Motor neuron (in vitro differentiated cells): ENCODE data around the gene SUV39H1. TPM values are rescaled to one million over a fixed set of nuclear protein-coding genes. Genes with fewer than 3 reads are reported as not detected.
A peak's percentile ranks its signal among the peaks of the same experiment; 100 is the strongest.

Experiments used
- ATAC-seq, 8 experiments: fragments of 200-7000 bp; cut with Tn5 transposase; replicated peaks in 6 of 8; 2 replicates each; pipeline ENCODE4 v1.8.0; 2021; ENCODE audit warnings: mild to moderate bottlenecking in 8 of 8, moderate library complexity in 8 of 8
- H3K27ac ChIP-seq, 2 donors: fragments of 250-450 bp; sonication (Bioruptor Pico); 2 replicates each; pipeline ENCODE4 v1.9.0; 2021; ENCODE audit warnings: antibody characterized with exemption in 2 of 2, mild to moderate bottlenecking in 2 of 2, moderate library complexity in 1 of 2
- H3K4me1 ChIP-seq, 2 donors: fragments of 250-450 bp; sonication (Bioruptor Pico); replicated peaks in 1 of 2; 2 replicates each; pipeline ENCODE4 v1.6.1; 2021; ENCODE audit warnings: antibody characterized with exemption in 2 of 2, mild to moderate bottlenecking in 2 of 2, moderate library complexity in 1 of 2
- H3K4me3 ChIP-seq, 5 donors: fragments of 250-450 bp; sonication (Bioruptor Pico); 2 replicates each; pipeline ENCODE4 v1.9.0; 2021; ENCODE audit warnings: antibody characterized with exemption in 5 of 5, mild to moderate bottlenecking in 5 of 5, moderate library complexity in 4 of 5
- WGBS, 10 experiments: fragments of 450-650 bp; shearing (Covaris generic); methylation state at CpG; one replicate each; pipeline ENCODE4 v1.0.0; 2022; 5-methylcytosine and 5-hydroxymethylcytosine counted together
- in situ Hi-C, 9 experiments: fragments of 400-800 bp; cut with MboI; loops; one replicate each; pipeline ENCODE4 v1.15.0; 2021; ENCODE audit warnings: low sequenced_read_pairs in 9 of 9, low pct_unique_long_range_greater_than_20kb in 2 of 9; ENCODE audit not compliant: unreplicated experiment in 9 of 9
- total RNA-seq, 8 experiments: library from RNA; unstranded; fragments of 300-600 nt; gene quantifications; 2 replicates each; pipeline versions ENCODE4 v1.2.3 to v1.2.4, GENCODE V29; 2022

The SUV39H1 gene
- total RNA-seq, 8 experiments from 2014 or later, result 1.8 to 9.8 (median 3.0) TPM

DNA sequence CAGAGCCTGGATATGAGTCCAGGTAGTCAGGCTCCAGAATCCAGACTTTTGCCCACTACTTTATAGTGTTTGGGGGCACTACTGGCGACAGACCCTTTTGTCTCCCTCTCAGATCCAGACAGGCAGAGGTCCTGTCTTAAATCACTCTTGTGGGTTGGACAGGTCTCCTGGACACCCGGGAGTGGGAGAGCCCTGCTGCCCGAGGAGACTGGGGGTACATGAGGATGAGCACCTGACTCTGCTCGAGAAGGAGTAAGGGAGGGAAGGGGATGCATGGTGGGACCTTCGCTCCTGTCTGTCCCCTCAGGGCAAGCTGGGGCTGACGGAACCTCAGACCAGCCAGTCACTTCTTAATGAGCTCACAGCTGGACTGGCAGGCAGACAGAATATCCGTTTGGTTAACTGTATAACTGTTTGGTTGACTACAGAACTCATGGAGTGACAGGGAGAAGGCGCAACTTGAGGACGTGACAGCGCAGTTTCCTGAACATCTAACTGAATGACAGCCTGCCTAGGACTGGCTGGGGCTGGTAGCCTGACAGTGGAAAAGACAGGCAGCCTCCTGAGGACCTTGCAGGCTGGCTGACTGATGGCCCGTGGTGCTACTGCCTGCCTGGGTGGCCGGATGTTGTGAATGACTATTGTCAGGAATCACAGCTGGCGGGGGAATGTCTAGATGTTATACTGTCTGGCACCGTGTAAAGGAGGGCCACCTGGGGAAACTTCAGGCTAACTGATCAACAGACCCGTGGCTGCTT lies 1.6 kb upstream of the SUV39H1 start:
- H3K27ac ChIP-seq, result peak overlapping the region; percentile 73 to 85
- peak overlapping the region; percentile 52 to 82 (median 53) for H3K4me3 ChIP-seq
- peaks cover 9 to 13% of the 10 kb centered on the region in 2 donors for H3K4me1 ChIP-seq
- 30% methylated on average over 2 to 8 of the region's 15 CpGs; no CpG with 5 or more reads in 8 of the 10 experiments for WGBS, 10 experiments
- in situ Hi-C loops, result no loop called here
- peak in 2 of 8 experiments; percentile 6 to 15 for ATAC-seq

DNA sequence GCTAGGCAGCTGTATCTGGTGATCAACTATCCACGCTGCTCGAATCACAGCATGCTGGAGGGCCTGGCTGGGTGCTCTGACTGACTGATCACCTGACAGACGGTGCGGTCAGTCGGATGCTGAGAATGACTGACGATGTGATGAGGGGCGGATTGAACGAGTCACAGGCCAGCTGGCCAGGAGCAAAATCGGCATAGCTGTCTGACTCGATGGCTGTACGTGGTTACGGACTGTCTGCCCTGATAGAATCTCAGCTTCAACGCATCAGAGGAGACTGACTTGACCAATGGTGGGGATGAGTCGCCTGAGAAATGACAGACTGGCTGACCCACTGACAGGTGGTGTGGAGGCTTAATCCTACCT lies 1.0 kb upstream of the SUV39H1 start:
- in situ Hi-C loops, result no loop called here
- peak overlapping the region; percentile 52 to 82 (median 53) for H3K4me3 ChIP-seq
- no CpG with 5 or more reads among the region's 14 CpGs for WGBS, 10 experiments
- H3K4me1 ChIP-seq, result peaks cover 9 to 13% of the 10 kb centered on the region in 2 donors
- ATAC-seq, result peak in 5 of 8 experiments; percentile 14 to 51 (median 34)
- peak overlapping the region; percentile 73 to 85 for H3K27ac ChIP-seq

DNA sequence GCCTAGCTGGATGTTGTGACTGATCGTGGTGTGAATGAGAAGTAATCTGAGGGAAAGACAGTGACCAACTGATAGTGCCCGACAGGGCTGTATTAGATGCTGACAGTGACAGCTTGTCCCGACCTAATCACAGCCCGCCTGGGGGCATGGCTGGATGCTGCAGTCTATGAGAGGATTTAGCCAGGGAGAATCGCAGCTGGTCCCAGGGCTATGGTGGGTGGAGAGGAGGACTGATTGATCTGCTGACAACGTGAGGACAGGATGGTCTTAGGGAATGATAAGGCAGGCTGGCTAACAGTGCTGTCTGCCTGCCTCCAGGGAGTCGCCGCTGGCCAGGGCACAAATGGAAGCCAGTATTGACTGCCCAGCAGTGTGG lies 621 bp upstream of the SUV39H1 start:
- in situ Hi-C loops, result no loop called here
- Histone ChIP-seq H3K4me1 (peaks cover 9 to 13% of the 10 kb centered on the region in 2 donors), H3K27ac (peak overlapping the region; percentile 73 to 85), H3K4me3 (peak overlapping the region; percentile 52 to 82 (median 53))
- peak; percentile 10 to 51 (median 38) for ATAC-seq
- WGBS, 10 experiments, result 33 to 40% methylated on average over 1 to 2 of the region's 8 CpGs; no CpG with 5 or more reads in 8 of the 10 experiments

DNA sequence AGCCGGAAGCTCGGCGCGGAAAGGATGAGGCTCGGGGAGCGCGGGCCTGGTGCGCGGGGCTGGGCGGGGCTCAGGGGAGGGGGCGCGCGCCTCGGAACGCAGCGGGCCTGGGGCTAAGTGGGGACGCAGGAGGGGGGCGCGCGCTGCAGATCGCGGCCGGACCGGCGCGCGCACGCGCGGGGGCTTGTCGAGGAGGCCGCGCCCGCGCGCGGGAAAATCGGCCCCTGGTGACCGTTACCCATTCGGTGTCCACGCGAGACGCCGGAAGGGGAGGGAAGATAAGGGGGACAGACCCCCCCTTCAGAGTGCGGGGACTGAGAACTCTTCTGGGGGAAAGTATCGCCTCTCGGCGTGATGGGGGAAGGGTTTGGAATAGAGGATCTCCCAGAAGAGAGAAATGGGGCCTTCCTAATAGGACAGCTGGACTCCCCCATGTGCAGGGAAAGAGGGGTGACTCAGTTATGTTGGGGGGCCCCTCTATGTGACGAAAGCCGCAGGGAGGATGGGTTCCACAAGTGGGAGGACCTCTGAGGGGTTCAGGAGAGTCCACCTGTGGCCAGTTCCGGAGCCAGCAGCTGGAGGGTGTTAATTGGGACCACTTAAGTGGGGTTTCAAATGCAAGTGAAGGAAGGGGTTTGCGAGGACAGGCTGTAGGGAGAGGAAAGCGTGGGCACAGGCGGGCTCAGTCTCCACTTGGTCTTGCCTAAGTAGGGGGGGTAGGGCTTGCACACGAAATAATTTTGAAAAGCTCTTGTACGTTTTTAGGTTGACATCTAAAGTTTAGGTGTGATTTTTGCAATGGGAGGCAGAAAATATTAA lies 584 bp downstream of the SUV39H1 start:
- H3K4me3 ChIP-seq, result peak overlapping the region; percentile 52 to 82 (median 53)
- 0 to 30% (median 0%) methylated on average over 1 to 13 of the region's 56 CpGs; no CpG with 5 or more reads in 4 of the 10 experiments for WGBS, 10 experiments
- in situ Hi-C loops, result no loop called here
- peak in 7 of 8 experiments; percentile 3 to 30 (median 23) for ATAC-seq
- H3K27ac ChIP-seq, result peak overlapping the region; percentile 50 to 88
- H3K4me1 ChIP-seq, result peaks cover 9 to 13% of the 10 kb centered on the region in 2 donors

DNA sequence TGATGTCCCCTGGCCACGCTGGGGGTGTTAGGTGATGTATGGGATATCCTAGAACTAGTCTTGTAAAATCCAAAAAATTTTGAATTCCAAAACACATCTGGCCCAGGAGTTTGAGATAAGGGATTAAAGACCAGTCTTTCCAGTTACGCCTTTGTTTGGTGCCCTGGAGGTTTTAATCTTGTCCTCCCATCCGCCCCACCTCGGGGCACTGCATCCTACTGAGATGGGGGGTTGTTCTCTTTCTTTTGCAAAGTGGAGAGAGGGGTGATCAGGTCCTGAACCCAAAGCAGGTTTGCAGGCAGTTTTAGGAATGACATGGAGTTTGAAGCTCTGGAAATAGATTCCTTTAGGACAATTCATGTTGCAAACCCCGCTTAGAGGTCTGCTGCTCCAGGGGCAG lies 1.8 kb downstream of the SUV39H1 start:
- no peak for ATAC-seq
- no peak overlapping the region for H3K27ac ChIP-seq
- in situ Hi-C loops, result no loop called here
- no peak overlapping the region for H3K4me3 ChIP-seq
- peaks cover 9 to 13% of the 10 kb centered on the region in 2 donors for H3K4me1 ChIP-seq
- WGBS, 10 experiments, result 45 to 83% (median 78%) methylated on average over 1 to 5 of the region's 5 CpGs; no CpG with 5 or more reads in 6 of the 10 experiments

DNA sequence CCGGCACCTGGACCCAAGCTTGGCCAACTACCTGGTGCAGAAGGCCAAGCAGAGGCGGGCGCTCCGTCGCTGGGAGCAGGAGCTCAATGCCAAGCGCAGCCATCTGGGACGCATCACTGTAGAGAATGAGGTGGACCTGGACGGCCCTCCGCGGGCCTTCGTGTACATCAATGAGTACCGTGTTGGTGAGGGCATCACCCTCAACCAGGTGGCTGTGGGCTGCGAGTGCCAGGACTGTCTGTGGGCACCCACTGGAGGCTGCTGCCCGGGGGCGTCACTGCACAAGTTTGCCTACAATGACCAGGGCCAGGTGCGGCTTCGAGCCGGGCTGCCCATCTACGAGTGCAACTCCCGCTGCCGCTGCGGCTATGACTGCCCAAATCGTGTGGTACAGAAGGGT lies 3.7 kb downstream of the SUV39H1 start:
- in situ Hi-C loops, result no loop called here
- H3K27ac ChIP-seq, result no peak overlapping the region
- no peaks in the 10 kb centered on the region for H3K4me1 ChIP-seq
- 40 to 100% methylated on average over 1 to 3 of the region's 23 CpGs; no CpG with 5 or more reads in 8 of the 10 experiments for WGBS, 10 experiments
- no peak for ATAC-seq
- H3K4me3 ChIP-seq, result no peak overlapping the region

DNA sequence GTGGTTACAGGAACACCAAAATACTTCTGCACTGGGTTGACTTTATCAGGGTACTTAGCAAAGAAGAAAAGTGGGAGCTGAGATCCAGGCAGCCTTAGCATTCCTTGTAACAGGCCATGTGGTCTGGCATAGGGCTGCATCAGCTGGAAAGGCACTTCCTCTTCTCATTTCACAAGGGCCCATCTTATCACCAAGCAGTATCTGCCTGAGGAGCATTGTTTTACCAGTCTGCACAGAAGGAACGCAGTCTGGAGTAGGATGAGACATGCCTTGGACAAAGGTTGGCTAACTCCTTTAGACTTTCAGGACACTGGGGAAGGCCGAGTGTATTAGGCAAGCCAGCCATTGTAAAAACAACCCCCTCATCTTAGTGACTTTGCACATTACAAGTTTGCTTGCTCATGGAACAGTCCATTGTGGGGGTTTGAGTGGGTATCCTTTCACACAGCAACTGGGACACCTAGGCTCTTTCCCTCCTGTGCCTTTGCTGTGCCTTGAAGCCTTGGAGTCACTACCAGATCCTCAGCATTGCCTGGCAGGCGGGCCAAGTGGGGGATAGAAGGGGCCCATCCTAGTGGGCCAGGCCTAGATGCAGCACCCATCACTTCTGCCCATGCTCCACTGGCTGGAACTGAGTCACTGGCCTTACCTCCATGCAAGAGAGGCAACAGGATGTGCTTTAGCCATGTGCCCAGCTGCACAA lies 4.6 kb downstream of the SUV39H1 start:
- no peaks in the 10 kb centered on the region for H3K4me1 ChIP-seq
- H3K27ac ChIP-seq, result no peak overlapping the region
- no peak for ATAC-seq
- in situ Hi-C loops, result no loop called here
- H3K4me3 ChIP-seq, result no peak overlapping the region
- 43 to 100% methylated on average over 1 of the region's 3 CpGs; no CpG with 5 or more reads in 8 of the 10 experiments for WGBS, 10 experiments

DNA sequence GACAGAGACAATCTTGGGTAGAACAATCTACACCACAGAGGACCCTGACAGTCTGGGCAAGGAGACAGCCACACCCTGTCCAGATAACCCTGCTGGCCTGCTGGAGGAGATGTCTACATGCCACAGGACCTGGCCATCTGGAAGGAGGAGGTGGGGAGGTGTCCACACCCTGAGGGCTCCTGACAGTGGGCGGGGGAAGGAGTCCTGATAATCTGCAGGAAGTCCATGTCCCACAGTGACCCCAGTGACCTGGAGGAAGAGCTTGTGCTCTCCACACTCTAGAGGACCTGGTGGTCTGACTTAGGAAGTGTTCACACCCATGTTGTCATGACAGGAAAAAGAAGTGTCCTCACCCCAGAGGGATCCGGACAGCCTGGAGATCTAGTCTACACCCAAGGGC lies 5.5 kb downstream of the SUV39H1 start:
- peak in 2 of 8 experiments; percentile 54 to 80 for ATAC-seq
- Histone ChIP-seq H3K27ac (no peak overlapping the region), H3K4me3 (no peak overlapping the region), H3K4me1 (no peaks in the 10 kb centered on the region)
- in situ Hi-C loops, result no loop called here
- WGBS, 10 experiments, result 33 to 100% methylated on average over 1 of the region's 2 CpGs; no CpG with 5 or more reads in 8 of the 10 experiments

DNA sequence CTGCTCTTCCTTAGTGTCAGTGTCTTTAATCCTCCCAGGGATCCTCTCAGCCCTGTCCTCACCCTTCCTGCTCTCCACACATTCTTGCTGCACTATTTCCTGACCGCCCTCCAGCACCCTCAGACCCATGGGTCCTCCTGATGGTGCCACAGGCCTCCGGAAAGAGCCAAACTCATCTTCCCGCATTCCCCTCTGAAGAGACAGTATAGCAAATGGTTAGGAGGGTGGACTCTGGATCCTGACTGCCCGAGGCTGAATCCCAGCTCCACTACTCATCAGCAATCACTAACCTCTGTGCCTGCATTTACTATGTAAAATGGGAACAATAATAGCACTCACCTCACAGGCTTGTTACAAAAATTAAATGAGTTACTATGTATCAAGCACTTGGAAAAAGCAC lies 6.2 kb downstream of the SUV39H1 start:
- Histone ChIP-seq H3K27ac (no peak overlapping the region), H3K4me1 (no peaks in the 10 kb centered on the region), H3K4me3 (no peak overlapping the region)
- in situ Hi-C loops, result no loop called here
- ATAC-seq, result no peak
- WGBS, 10 experiments, result 40 to 80% (median 50%) methylated on average over 1 to 4 of the region's 4 CpGs; no CpG with 5 or more reads in 6 of the 10 experiments

DNA sequence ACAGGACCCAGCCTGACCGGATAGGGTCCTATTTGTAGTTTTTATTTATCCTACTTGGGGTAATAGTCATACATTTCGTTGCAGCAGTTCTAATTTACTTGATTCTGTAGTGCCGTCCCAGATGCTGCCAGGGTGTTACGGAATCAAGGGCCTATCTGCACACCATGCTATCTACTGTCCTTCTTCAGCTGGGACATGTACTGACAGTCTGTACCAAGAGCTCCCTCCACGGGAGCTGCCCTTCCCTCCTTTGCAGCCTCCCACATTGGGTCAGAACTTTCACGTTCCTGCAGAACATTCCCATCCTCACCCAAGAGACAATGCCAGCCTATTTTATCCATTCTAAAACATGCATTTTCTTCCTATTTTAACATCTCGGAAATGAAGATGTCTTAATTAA lies 6.7 kb downstream of the SUV39H1 start:
- in situ Hi-C loops, result no loop called here
- WGBS, 10 experiments, result 27 to 100% (median 75%) methylated on average over 1 to 6 of the region's 7 CpGs; no CpG with 5 or more reads in 2 of the 10 experiments
- Histone ChIP-seq H3K4me1 (no peaks in the 10 kb centered on the region), H3K4me3 (no peak overlapping the region), H3K27ac (no peak overlapping the region)
- no peak for ATAC-seq

DNA sequence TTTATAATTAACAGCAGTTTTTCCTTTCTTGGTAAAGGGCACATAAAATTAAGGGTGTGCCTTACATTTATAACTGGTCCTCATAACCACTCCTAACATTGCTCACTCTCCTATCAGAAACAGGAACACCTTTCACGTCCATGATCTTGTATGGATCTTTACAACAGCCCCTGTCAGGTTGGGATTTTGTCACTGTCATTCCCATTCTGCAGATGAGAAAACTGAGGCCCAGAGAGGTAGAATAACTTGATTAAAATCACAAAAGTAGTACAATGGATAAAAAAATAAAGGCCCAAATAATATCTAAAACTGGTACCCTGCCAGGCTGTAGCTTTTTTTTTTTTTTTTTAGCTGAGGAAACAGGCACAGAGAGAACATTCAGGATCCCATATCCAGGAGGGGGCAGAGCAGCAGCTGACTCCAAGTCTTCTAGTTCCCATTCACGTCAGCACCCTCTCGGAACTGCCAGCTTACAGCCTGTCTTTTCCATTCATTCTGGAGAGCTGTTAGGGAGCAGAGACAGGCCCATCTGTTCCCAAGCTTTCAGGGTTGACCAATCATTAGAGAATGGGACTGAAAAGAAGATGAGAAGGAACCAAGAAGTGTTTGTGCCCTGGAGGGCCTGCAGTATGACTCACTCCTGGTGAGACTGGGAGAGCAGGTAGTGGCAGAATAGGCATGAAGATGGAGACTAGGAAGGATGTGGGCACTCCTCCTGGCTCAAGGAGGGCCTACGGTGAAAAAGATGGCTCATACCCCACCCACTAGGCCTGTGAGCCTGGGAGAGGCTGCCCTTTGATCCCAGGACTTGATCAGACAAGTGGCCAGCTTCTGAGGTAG lies 7.3 kb downstream of the SUV39H1 start:
- Histone ChIP-seq H3K4me1 (no peaks in the 10 kb centered on the region), H3K27ac (no peak overlapping the region), H3K4me3 (no peak overlapping the region)
- peak in 3 of 8 experiments; percentile 24 to 60 (median 38) for ATAC-seq
- 20 to 70% (median 70%) methylated on average over 1 to 3 of the region's 4 CpGs; no CpG with 5 or more reads in 7 of the 10 experiments for WGBS, 10 experiments
- in situ Hi-C loops, result no loop called here

DNA sequence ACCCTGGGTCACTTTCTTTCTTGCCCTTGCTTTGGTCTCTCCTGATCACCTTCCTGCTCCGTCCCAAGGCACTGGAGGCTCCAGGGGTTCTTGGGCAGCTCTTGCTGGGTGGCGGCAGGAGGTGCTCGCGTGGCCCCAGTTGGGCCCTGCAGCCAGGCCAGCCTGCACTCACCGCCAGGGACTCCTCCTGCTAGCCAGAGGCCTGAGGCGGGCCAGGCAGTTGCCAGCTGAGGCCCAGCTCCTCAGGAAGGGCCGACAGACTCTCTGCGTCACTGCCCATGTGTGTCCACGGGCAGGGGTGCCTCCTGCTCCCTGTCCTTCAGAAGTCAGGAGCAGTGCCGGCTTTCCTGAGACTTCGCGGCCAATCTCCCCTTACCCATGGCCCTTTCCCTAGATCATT lies 9.3 kb downstream of the SUV39H1 start:
- WGBS, 10 experiments, result 85% methylated on average over 5 of the region's 12 CpGs; no CpG with 5 or more reads in 9 of the 10 experiments
- in situ Hi-C loops, result no loop called here
- Histone ChIP-seq H3K27ac (no peak overlapping the region), H3K4me3 (no peak overlapping the region), H3K4me1 (no peaks in the 10 kb centered on the region)
- ATAC-seq, result no peak
